Upper lobe of right lung (tissue), 1 donor: Measurements from ENCODE around the gene ZIK1. TPM values are rescaled to one million over a fixed set of nuclear protein-coding genes. Genes with fewer than 3 reads are reported as not detected.

ENCODE experiments used
- ATAC-seq: fragments of 200-7000 bp; cut with Tn5 transposase; one replicate; pipeline ENCODE4 v1.9.1; 2020; ENCODE audit warnings: mild to moderate bottlenecking, moderate library complexity
- DNase-seq: peaks from one replicate; pipeline ENCODE4 v3.0.0-alpha.2; 2020
- H3K27ac ChIP-seq: fragments of 200-600 bp; one replicate; pipeline ENCODE4 v1.8.0; 2022
- H3K27me3 ChIP-seq: fragments of 200-600 bp; one replicate; pipeline ENCODE4 v1.8.0; 2022; ENCODE audit warnings: mild to moderate bottlenecking
- H3K36me3 ChIP-seq: fragments of 200-600 bp; one replicate; pipeline ENCODE4 v1.8.0; 2022
- H3K4me1 ChIP-seq: fragments of 200-600 bp; one replicate; pipeline ENCODE4 v1.8.0; 2022
- H3K4me3 ChIP-seq: fragments of 200-600 bp; one replicate; pipeline ENCODE4 v1.8.0; 2022; ENCODE audit warnings: mild to moderate bottlenecking
- H3K9me3 ChIP-seq: fragments of 200-600 bp; one replicate; pipeline ENCODE4 v1.8.0; 2022
- CTCF ChIP-seq: fragments of 200-600 bp; IDR thresholded peaks from one replicate; pipeline ENCODE4 v1.8.0; 2022; ENCODE audit warnings: antibody characterized with exemption
- intact Hi-C: fragments of 100-400 bp; cut with DNase I; formaldehyde crosslinking; loops from one replicate; pipeline ENCODE4 v1.11.0; 2022
- total RNA-seq: library from RNA; stranded (reverse); fragmentation: NEBNext Ultra II Directional; extraction: Animal tissue kit (Norgen Biotek cat#: 25700); gene quantifications from one replicate; pipeline ENCODE4 v1.2.1, GENCODE V29; 2021
- donor health status: DM: no; HTN: yes; CAD: no; lungs with severe emphysema.

The ZIK1 gene
- total RNA-seq, 1 donor from 2014 or later: 2.9 TPM

DNA sequence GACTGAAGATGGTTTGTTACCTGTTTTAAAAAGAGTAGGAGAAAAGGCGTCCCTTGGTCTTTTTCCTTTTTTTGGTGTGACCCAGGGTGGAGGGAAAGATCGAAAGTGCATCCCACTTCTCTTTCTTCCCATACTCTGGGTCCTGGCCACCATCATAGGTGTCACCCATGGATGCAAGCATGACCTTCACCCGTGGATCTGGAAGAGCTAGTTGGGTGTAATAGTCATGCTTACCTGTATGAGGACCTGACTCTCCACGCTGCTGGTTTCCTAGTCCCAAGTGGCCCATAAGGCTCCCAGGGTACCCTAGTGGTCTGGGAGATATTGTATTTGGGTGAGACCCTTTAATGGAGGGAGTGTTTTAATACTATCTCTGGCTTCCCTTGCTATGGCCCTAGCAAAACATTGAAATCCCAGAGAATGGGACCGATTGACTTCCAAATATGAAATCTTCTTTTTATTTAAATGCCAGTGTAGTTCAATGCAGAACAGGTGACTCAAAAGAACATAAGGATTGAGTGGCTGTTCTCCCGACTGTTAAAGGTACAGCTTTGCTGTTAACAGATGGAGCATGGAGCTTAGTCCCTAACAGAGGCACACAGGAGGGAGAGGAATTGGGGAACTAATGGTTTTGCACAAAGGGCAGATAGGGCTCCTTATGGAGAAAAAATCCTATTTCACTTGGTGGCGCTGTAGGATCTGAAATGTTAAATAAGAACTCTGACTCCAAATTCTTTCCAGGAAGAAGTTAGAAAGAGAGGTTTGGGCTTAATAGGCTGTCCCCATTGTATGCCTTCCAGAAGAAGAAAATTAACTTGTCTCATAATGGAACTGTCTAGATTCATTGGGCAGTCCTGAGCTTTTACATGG lies 17.3 kb upstream of the ZIK1 start:
- Histone ChIP-seq H3K4me3 (no peak overlapping the region), H3K27ac (no peak overlapping the region), H3K27me3 (no peaks in the 10 kb centered on the region), H3K9me3 (peaks cover 66% of the 10 kb centered on the region), H3K4me1 (no peaks in the 10 kb centered on the region), H3K36me3 (no peaks in the 10 kb centered on the region)
- intact Hi-C loops: no loop called here
- ATAC-seq (no peak), DNase-seq (no peak)
- TF ChIP-seq CTCF: no peak

DNA sequence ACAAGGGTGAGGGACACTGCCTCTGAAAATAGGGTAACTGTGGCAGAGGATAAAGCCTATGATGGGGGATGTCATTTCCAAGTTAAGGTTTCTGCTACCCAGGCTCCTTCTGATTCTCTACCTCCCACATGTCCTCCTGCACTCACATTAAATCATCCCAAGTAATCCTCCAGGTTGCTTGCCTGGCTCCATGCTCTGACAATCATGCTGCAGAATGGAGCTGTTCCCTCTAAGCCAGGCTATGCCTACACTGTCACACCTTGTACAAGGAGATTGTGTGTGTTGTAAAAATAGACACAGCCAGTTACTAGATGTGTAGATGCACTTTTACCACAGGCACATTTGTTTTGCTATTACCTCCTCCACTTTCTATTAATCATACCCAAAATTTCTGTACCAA lies 13.2 kb upstream of the ZIK1 start:
- no peak for TF ChIP-seq CTCF
- Histone ChIP-seq H3K36me3 (peaks cover 24% of the 10 kb centered on the region), H3K27me3 (no peaks in the 10 kb centered on the region), H3K9me3 (peaks cover 89% of the 10 kb centered on the region), H3K4me1 (no peaks in the 10 kb centered on the region), H3K4me3 (no peak overlapping the region), H3K27ac (no peak overlapping the region)
- no peak for DNase-seq
- no peak for ATAC-seq
- intact Hi-C loops: no loop called here

- intact Hi-C loops: no loop called here
- H3K4me1 ChIP-seq: no peaks in the 10 kb centered on the region
- no peak for ATAC-seq
- no peak overlapping the region for H3K4me3 ChIP-seq
- no peak overlapping the region for H3K27ac ChIP-seq
- DNase-seq: no peak
- no peaks in the 10 kb centered on the region for H3K27me3 ChIP-seq
- no peak for TF ChIP-seq CTCF
- H3K36me3 ChIP-seq: peaks cover 25% of the 10 kb centered on the region
- H3K9me3 ChIP-seq: peaks cover 74% of the 10 kb centered on the region
Observed at GRCh38 chr19:57572415-57572947, 11.5 kb upstream of the ZIK1 start.

GRCh38 chr19:57576661-57577060 lies 7.3 kb upstream of the ZIK1 start:
- H3K4me3 ChIP-seq: no peak overlapping the region
- H3K4me1 ChIP-seq: peaks cover 6% of the 10 kb centered on the region
- ATAC-seq (no peak), DNase-seq (no peak)
- intact Hi-C loops: no loop called here
- TF ChIP-seq CTCF: no peak
- no peak overlapping the region for H3K27ac ChIP-seq
- no peaks in the 10 kb centered on the region for H3K27me3 ChIP-seq
- H3K36me3 ChIP-seq: peaks cover 25% of the 10 kb centered on the region
- H3K9me3 ChIP-seq: peaks cover 42% of the 10 kb centered on the region

DNA sequence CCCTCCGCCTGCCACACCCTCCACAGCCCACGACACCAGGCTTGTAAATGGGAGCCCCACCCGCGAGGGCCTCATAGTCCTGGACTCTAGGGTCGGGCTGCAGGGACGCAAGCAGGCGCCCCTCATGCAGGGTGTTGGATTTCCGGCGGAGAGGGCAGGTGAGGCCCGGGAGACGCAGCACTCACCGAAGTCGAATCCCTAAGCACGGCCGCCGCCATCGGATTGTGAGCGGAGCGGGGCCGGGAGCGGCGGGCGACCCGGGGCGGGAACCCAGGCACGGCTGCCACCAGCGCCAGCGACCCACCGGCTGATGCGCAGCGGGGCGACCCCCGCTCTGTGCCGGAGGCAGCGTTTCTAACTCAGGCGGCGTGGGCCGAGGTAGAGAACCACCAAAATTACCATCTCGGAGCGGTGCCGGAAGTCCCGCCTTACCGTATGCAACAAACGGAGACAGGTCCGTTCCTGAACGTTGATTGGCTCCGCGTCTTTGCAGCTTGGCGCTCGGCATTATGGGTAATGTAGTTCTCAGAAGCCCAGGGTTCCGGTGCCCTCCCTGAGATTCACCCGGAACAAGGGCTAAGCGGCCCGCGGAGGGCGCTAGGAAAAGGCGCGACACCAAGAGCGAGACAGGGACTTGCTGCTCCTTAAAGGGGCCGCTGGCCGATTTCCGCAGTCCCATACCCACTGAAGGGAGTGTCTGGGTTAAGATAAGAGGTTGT lies 5.3 kb upstream of the ZIK1 start, which contains the start of gene ZNF416:
Gene ZNF416 (minus strand): TSS at position 425 of the 719 bp plus-strand sequence. CDS start 207 bp downstream, at position 218.
- Histone ChIP-seq H3K27me3 (no peaks in the 10 kb centered on the region), H3K9me3 (peaks cover 22% of the 10 kb centered on the region), H3K4me3 (peak within 1 kb of the TSS; percentile 97), H3K36me3 (peaks cover 19% of the 10 kb centered on the region), H3K4me1 (peaks cover 12% of the 10 kb centered on the region), H3K27ac (peak within 1 kb of the TSS; percentile 74)
- DNase-seq (peak; percentile 96), ATAC-seq (peak; percentile 99)
- peak; percentile 34 for TF ChIP-seq CTCF
- intact Hi-C loops: no loop called here
